HEK293T (cell line): ENCODE data around the gene CHST11.

Experiments used
- CTCF ChIA-PET: fragments of 350-600 bp; formaldehyde crosslinking; extraction: SDS; loops from one replicate; lab custom pipeline; 2021; ENCODE audit warnings: antibody characterized with exemption, inconsistent platforms; lab: Yijun Ruan, JAX
- POLR2A ChIA-PET: fragments of 350-600 bp; formaldehyde crosslinking; extraction: SDS; loops from one replicate; lab custom pipeline; 2020; ENCODE audit warnings: antibody characterized with exemption, inconsistent platforms; lab: Yijun Ruan, JAX
- DNase-seq: peaks from one replicate; pipeline ENCODE4 v3.0.0; 2012; ENCODE audit warnings: mixed read lengths; ENCODE audit errors: extremely low spot score
- ARNT ChIP-seq: fragments of 450-650 bp; IDR thresholded peaks from 2 replicates; pipeline ENCODE4 v1.6.1; 2017; ENCODE audit warnings: mild to moderate bottlenecking
- BHLHE40 ChIP-seq: fragments of 450-650 bp; IDR thresholded peaks from 2 replicates; pipeline ENCODE4 v1.6.1; 2016; ENCODE audit warnings: mild to moderate bottlenecking, moderate library complexity, borderline replicate concordance
- CTBP1 ChIP-seq: fragments of 450-650 bp; IDR thresholded peaks from 2 replicates; pipeline ENCODE4 v1.6.1; 2016; ENCODE audit warnings: borderline replicate concordance
- ELF4 ChIP-seq: fragments of 450-650 bp; IDR thresholded peaks from 2 replicates; pipeline ENCODE4 v1.6.1; 2017; ENCODE audit warnings: antibody characterized with exemption
- FOXA1 ChIP-seq: fragments of 450-650 bp; IDR thresholded peaks from 2 replicates; pipeline ENCODE4 v1.6.1; 2016; ENCODE audit warnings: mild to moderate bottlenecking
- FOXK2 ChIP-seq: fragments of 450-650 bp; IDR thresholded peaks from 2 replicates; pipeline ENCODE4 v1.6.1; 2016; ENCODE audit warnings: mild to moderate bottlenecking
- FOXM1 ChIP-seq: fragments of 450-650 bp; IDR thresholded peaks from 2 replicates; pipeline ENCODE4 v1.6.1; 2017; ENCODE audit warnings: mild to moderate bottlenecking, borderline replicate concordance
- HDGF ChIP-seq: fragments of 450-650 bp; IDR thresholded peaks from 2 replicates; pipeline ENCODE4 v1.6.1; 2017; ENCODE audit warnings: antibody characterized with exemption, borderline replicate concordance
- L3MBTL2 ChIP-seq: fragments of 450-650 bp; conservative IDR thresholded peaks from 2 replicates; pipeline ENCODE4 v1.6.1; 2016; ENCODE audit warnings: mild to moderate bottlenecking
- LEF1 ChIP-seq: fragments of 450-650 bp; IDR thresholded peaks from 2 replicates; pipeline ENCODE4 v1.6.1; 2017; ENCODE audit warnings: mild to moderate bottlenecking, borderline replicate concordance
- NFRKB ChIP-seq: fragments of 450-650 bp; IDR thresholded peaks from 2 replicates; pipeline ENCODE4 v1.6.1; 2016; ENCODE audit warnings: mild to moderate bottlenecking, moderate library complexity
- SP1 ChIP-seq: fragments of 450-650 bp; IDR thresholded peaks from 2 replicates; pipeline ENCODE4 v1.6.1; 2017
- SUZ12 ChIP-seq: fragments of 450-650 bp; IDR thresholded peaks from 2 replicates; pipeline ENCODE4 v1.6.1; 2016; ENCODE audit warnings: mild to moderate bottlenecking
- TARDBP ChIP-seq: fragments of 450-650 bp; IDR thresholded peaks from 2 replicates; pipeline ENCODE4 v1.6.1; 2016
- ZNF384 ChIP-seq: fragments of 450-650 bp; IDR thresholded peaks from 2 replicates; pipeline ENCODE4 v1.6.1; 2016
- TF ChIP-seq, protein P1 (sequence below): fragments of 450-650 bp; IDR thresholded peaks from 2 replicates; pipeline ENCODE4 v1.6.1; 2016

CHST11 gene

DNA sequence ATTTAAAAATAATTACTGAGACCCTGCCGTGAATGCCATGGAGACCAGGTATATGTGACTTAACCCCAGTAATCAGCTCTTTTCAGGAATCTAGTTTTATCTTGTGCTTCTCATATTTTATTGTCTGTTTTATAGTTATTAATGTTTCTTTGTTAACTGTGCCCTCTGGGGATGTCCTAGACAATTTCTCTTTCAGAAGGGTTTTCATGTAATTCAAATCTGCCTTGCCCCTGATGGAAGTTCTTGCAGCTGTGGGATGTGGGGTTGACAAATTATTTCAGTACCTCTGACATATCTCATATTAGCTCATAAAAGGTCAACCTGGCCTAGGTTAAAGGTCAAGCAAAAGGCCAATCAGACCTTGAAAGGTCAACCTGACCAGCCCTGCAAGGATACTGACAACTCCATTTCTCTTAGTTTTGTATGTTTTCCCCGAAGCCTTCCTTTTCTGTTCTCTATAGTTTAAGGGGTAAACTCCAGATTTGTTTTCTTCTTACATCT, 319.0 kb downstream of the CHST11 start:
- TF ChIP-seq FOXK2 (no peak), FOXM1 (no peak), HDGF (no peak), SUZ12 (no peak), SP1 (no peak), NFRKB (no peak), LEF1 (no peak)
- TF ChIP-seq, protein P1, sequence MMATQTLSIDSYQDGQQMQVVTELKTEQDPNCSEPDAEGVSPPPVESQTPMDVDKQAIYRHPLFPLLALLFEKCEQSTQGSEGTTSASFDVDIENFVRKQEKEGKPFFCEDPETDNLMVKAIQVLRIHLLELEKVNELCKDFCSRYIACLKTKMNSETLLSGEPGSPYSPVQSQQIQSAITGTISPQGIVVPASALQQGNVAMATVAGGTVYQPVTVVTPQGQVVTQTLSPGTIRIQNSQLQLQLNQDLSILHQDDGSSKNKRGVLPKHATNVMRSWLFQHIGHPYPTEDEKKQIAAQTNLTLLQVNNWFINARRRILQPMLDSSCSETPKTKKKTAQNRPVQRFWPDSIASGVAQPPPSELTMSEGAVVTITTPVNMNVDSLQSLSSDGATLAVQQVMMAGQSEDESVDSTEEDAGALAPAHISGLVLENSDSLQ, result no peak
- ChIA-PET POLR2A (no interaction called here), CTCF (no interaction called here)
- DNase-seq, result no peak

DNA sequence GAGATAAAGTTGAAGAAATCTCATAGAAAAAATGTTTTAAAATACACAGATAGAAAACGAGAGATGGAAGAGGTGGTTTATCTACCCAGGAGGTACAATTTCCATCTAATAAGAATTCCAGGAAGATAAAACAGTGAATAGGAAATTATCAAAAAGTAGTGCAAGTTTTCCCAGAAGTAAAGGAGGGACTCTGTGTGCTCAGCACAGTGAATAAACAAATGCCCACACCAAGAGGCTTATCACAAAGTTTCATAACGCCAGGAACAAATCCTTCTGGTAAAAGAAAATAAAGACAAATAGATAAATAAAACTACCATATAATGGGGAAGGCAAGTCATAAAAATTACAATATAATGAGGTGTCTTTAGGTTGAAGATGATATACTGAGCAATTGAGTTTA, 322.4 kb downstream of the CHST11 start:
- DNase-seq, result no peak
- no peak for TF ChIP-seq ELF4
- TF ChIP-seq FOXK2, result no peak
- TF ChIP-seq CTBP1, result no peak
- TF ChIP-seq HDGF, result no peak
- POLR2A ChIA-PET, result no interaction called here
- CTCF ChIA-PET, result no interaction called here

DNA sequence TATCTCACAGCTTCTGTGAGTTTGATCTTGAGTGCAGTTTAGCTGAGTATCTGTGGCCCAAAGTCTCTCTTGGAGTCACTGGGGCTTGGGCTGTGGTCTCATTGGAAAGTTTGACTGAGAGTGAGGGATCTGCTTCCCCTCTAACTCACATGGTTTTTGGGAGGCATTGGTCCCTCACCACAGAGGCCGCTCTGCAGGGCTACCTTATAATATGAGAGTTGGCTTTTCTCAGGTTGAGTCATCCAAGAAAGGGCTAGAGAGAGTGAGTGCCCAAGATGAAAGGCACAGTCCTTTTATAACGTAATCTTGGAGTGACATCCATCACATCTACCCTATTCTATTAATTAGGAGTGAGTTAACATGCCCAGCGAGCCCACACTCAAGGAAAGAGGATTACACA, 325.5 kb downstream of the CHST11 start:
- CTCF ChIA-PET, result interaction anchor here (1.1 kb wide), 1 partner anchor 8 kb away, joined by 6 read pairs; no protein-coding TSS in a partner anchor
- TF ChIP-seq HDGF (no peak), FOXK2 (no peak), SUZ12 (no peak), CTBP1 (no peak), TARDBP (no peak), FOXA1 (no peak), LEF1 (no peak), L3MBTL2 (no peak), FOXM1 (no peak)
- DNase-seq, result no peak
- POLR2A ChIA-PET, result no interaction called here

DNA sequence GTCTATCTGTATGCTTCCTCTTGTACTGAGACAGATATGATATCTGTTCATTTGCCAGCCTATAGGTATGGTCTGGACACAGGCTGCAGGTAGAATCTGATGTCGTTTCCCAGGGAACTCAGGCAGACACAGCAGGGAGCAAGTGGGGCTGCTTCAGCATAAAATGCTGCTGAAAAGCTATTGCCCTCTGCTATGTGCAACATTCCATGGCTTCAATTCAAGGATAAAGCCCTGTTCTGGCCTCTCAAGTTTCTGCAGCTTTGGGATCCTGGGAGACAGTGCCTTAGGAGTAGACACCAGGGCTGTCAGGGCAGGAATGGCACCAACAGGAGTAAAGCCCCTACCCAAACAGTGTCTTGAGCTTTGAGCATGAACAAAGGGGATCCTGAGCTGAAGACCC, 327.8 kb downstream of the CHST11 start:
- ChIA-PET CTCF (no interaction called here), POLR2A (no interaction called here)
- DNase-seq, result no peak
- TF ChIP-seq BHLHE40, result no peak
- TF ChIP-seq CTBP1, result no peak
- TF ChIP-seq HDGF, result no peak
- TF ChIP-seq NFRKB, result no peak
- TF ChIP-seq TARDBP, result no peak
- TF ChIP-seq SP1, result no peak
- TF ChIP-seq, protein P1, result no peak
- no peak for TF ChIP-seq FOXM1
- no peak for TF ChIP-seq ELF4
- TF ChIP-seq L3MBTL2, result no peak

DNA sequence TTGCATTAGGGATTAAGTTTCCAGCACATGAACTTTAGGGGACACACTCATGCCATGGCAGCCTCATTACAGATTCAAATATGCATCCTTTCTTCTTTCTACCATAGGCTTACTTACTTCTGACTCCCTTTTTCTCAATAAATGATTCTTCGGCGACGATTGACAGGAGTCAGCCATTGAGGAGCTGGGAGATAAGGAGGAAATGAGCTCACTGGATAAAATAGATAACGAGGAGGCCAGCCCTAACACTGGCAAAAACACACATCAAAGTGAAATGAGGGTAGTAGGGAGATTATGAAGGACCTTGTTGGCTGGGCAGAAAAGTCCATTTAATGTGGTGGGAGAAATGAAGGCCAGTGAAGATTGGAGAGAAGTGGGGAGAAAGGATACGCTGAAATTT, 329.1 kb downstream of the CHST11 start:
- TF ChIP-seq ARNT (no peak), SP1 (no peak), BHLHE40 (no peak), LEF1 (no peak), FOXA1 (no peak), NFRKB (no peak)
- ChIA-PET CTCF (no interaction called here), POLR2A (no interaction called here)
- DNase-seq, result no peak

DNA sequence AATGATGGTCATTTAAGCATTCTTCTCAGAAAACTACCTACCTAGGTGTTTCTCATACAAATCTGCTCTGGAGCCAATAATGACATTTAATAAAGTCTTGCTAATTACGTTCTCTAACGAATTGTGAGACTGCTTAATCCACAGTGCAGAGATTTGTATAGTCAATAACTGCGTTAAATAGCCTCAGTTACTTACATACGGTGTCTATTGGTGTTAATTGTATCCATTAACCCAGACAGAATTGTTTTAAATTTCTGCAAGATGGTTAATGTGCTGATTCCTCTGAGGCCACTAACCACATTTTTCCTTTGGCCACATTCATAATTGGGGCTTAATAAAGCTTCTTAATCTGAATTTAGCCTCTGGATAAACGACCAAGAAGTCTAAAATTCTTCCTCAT, 329.6 kb downstream of the CHST11 start:
- POLR2A ChIA-PET, result no interaction called here
- CTCF ChIA-PET, result no interaction called here
- no peak for TF ChIP-seq ARNT
- TF ChIP-seq ZNF384, result no peak
- TF ChIP-seq, protein P1, result no peak
- no peak for TF ChIP-seq TARDBP
- no peak for TF ChIP-seq FOXK2
- TF ChIP-seq LEF1, result no peak
- TF ChIP-seq SUZ12, result no peak
- TF ChIP-seq CTBP1, result no peak
- no peak for TF ChIP-seq HDGF
- TF ChIP-seq FOXM1, result no peak
- TF ChIP-seq FOXA1, result no peak
- TF ChIP-seq L3MBTL2, result no peak
- no peak for TF ChIP-seq BHLHE40
- TF ChIP-seq SP1, result no peak
- TF ChIP-seq NFRKB, result no peak
- no peak for TF ChIP-seq ELF4

DNA sequence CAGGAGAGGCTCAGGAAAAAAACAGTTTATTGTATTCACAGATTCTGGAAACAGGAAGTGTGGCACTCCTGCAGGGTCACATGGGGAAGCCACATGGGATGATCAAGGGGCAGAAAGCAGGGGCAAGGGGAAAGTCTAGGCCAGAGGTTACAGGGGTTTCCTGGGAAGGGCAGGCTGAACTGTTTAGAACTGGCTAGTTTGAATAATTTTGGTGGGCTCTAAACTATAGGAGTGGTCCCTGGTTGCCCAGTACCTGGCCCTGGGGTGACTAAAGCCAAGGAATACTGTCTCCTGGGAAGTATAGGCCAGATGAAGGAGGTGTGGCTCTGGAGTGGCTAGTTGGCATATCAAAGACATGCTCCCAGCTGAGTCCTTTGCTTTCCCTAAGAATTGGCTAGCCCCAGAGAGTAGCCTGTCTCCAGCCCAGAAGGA, 332.1 kb downstream of the CHST11 start:
- no peak for DNase-seq
- ChIA-PET POLR2A (no interaction called here), CTCF (no interaction called here)
- TF ChIP-seq SP1 (no peak), FOXK2 (no peak), ARNT (no peak), ELF4 (no peak), NFRKB (no peak), SUZ12 (no peak), HDGF (no peak), FOXA1 (no peak), L3MBTL2 (no peak), ZNF384 (no peak), BHLHE40 (no peak), TARDBP (no peak), FOXM1 (no peak), LEF1 (no peak), CTBP1 (no peak)
- TF ChIP-seq, protein P1, result no peak

More for the DNA sequence above, 329.6 kb downstream of the CHST11 start:
- no peak for DNase-seq
